Right lobe of liver (tissue), 6 donors: ENCODE results near the gene ATXN2. TPM values are rescaled to one million over a fixed set of nuclear protein-coding genes. Genes with fewer than 3 reads are reported as not detected.
A peak's percentile ranks its signal among the peaks of the same experiment; 100 is the strongest.

ENCODE experiments used
- ATAC-seq, 4 donors: fragments of 200-7000 bp; cut with Tn5 transposase; one replicate each; pipeline ENCODE4 v1.9.1; 2020; ENCODE audit warnings: mild to moderate bottlenecking in 4 of 4, moderate library complexity in 4 of 4
- DNase-seq, 3 donors: peaks; one replicate each; pipeline ENCODE4 v3.0.0-alpha.2; 2020
- H3K27ac ChIP-seq, 3 donors: fragments of 200-600 bp; one replicate each; pipeline ENCODE4 v1.8.0; 2022
- H3K27me3 ChIP-seq, 2 donors: fragments of 200-600 bp; one replicate each; pipeline ENCODE4 v1.8.0; 2022
- H3K36me3 ChIP-seq, 4 donors: fragments of 200-600 bp; sonication (generic) in 1 of 4; one replicate each; pipeline versions ENCODE4 v1.5.1 to v1.8.0; 2017 to 2022; ENCODE audit warnings: control low read depth in 1 of 4
- H3K4me1 ChIP-seq, 4 donors: fragments of 200-600 bp; sonication (generic) in 1 of 4; one replicate each; pipeline versions ENCODE4 v1.5.1 to v1.8.0; 2017 to 2022; ENCODE audit warnings: control low read depth in 1 of 4
- H3K4me3 ChIP-seq, 3 donors: fragments of 200-600 bp; one replicate each; pipeline ENCODE4 v1.8.0; 2022
- H3K9me3 ChIP-seq, 4 donors: fragments of 200-600 bp; sonication (generic) in 1 of 4; one replicate each; pipeline versions ENCODE4 v1.5.1 to v1.8.0; 2017 to 2022; ENCODE audit warnings: control low read depth in 1 of 4
- POLR2A ChIP-seq: fragments of 450-650 bp; IDR thresholded peaks from one replicate; pipeline ENCODE4 v1.6.1; 2017; ENCODE audit warnings: antibody characterized with exemption, mild to moderate bottlenecking
- WGBS: methylation state at CpG from one replicate; pipeline ENCODE4 v1.1.6; 2018; ENCODE audit warnings: low coverage, low lambda C conversion rate; ENCODE audit not compliant: insufficient coverage; ENCODE audit errors: missing lambda C conversion rate; 5-methylcytosine and 5-hydroxymethylcytosine counted together
- intact Hi-C, 2 donors: fragments of 100-400 bp; cut with DNase I; formaldehyde crosslinking; loops; one replicate each; pipeline versions ENCODE4 v1.11.2 to v1.14.1; 2022
- total RNA-seq, 6 experiments: library from RNA; depleted of rRNA in 2 of 6; stranded (reverse); fragments of >200 nt in 2 of 6; fragmentation: NEBNext Ultra II Directional in 3 of 6; extraction: Animal tissue kit (Norgen Biotek cat#: 25700) in 3 of 6; gene quantifications; one replicate each; pipeline versions ENCODE4 v1.1.0 to v1.2.4, GENCODE V29; 2016 to 2023
- TF ChIP-seq, protein P1 (sequence below), 4 donors: fragments of 200-600 bp in 3 of 4; fragments of 450-650 bp in 1 of 4; IDR thresholded peaks; one replicate each; pipeline versions ENCODE4 v1.5.1 to v1.8.0; 2016 to 2022; ENCODE audit warnings: antibody characterized with exemption in 4 of 4, mild to moderate bottlenecking in 2 of 4
- donor health status: DM: no; HTN: yes; CAD: no.
- donor health status: DM: no; HTN: no; CAD: no.
- donor health status: DM: no; HTN: no; CAD: no.
- donor health status: DM: no; HTN: yes; CAD: no.
- donor health status: DM: no; HTN: yes; CAD: no.

ATXN2 gene
- total RNA-seq, 6 experiments from 2014 or later: 19.1 to 39.5 (median 27.6) TPM

GRCh38 chr12:111407377-111408115, 191.6 kb downstream of the ATXN2 start:
- DNase-seq: no peak
- Histone ChIP-seq H3K9me3 (no peaks in the 10 kb centered on the region), H3K4me3 (peak overlapping the region; percentile 71 to 89 (median 80)), H3K4me1 (peaks cover 0 to 65% (median 12%) of the 10 kb centered on the region in 4 donors), H3K27me3 (no peaks in the 10 kb centered on the region), H3K36me3 (no peaks in the 10 kb centered on the region), H3K27ac (peak overlapping the region; percentile 83 to 95 (median 85))
- ATAC-seq: no peak
- TF ChIP-seq POLR2A: no peak
- TF ChIP-seq, protein P1, sequence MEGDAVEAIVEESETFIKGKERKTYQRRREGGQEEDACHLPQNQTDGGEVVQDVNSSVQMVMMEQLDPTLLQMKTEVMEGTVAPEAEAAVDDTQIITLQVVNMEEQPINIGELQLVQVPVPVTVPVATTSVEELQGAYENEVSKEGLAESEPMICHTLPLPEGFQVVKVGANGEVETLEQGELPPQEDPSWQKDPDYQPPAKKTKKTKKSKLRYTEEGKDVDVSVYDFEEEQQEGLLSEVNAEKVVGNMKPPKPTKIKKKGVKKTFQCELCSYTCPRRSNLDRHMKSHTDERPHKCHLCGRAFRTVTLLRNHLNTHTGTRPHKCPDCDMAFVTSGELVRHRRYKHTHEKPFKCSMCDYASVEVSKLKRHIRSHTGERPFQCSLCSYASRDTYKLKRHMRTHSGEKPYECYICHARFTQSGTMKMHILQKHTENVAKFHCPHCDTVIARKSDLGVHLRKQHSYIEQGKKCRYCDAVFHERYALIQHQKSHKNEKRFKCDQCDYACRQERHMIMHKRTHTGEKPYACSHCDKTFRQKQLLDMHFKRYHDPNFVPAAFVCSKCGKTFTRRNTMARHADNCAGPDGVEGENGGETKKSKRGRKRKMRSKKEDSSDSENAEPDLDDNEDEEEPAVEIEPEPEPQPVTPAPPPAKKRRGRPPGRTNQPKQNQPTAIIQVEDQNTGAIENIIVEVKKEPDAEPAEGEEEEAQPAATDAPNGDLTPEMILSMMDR (IDR thresholded peaks at IDR 0.05): no peak
- WGBS: 8% methylated on average over 5 of the region's 9 CpGs
- intact Hi-C loops: no loop called here

DNA sequence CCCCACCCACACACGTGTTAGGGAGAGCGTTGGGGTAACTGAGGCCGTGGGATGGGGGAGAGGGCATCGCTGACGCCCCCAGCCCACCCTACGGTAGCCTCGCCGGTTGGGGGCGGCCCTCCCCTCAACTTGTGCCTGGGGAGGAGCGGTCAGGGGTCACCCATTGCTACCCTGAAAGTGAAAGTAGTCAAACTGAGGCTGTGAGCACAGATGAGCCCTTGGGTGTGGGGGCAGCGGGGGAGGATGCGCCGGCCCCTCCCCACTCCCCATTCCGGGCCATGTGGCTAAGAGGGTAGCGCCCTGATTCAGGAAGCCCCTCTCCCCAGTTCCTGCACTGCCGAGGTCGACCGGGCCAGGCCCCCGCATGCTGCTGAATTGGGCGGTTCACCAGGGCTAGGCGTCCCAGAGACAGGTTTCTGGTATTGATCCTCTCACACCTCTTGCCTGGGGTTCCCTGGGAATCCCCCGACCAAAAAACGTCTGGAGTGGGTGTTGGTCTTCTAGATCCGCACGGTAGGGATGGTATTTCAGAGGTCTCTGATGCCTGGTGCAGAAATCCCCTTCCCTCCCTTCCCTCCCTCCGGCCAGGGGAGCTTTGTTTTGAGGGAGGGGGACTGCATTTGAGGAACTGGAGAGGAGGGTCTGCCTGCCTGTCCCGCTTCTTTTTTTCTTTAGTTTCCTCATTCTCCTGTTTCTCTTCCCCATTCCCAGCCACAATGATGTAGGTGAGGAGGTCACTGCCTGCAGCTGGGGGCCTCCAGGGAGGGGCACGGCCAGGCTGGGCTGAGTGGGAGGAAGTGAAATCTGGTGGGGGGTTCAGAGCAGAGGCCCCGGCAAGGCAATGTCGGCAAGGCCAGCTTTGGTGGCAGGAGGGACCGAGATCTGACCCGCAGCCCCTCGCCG, 192.4 kb downstream of the ATXN2 start:
- Histone ChIP-seq H3K27me3 (no peaks in the 10 kb centered on the region), H3K4me1 (peaks cover 0 to 60% (median 12%) of the 10 kb centered on the region in 4 donors), H3K36me3 (no peaks in the 10 kb centered on the region), H3K9me3 (no peaks in the 10 kb centered on the region), H3K4me3 (peak overlapping the region; percentile 71 to 89 (median 80)), H3K27ac (peak overlapping the region; percentile 83 to 95 (median 85))
- TF ChIP-seq POLR2A: no peak
- TF ChIP-seq, protein P1 (IDR thresholded peaks at IDR 0.05): no peak
- ATAC-seq (peak in 1 of 4 donors; percentile 2), DNase-seq (peak in 2 of 3 donors; percentile 57 to 76)
- 0% methylated on average over 22 of the region's 34 CpGs for WGBS
- intact Hi-C loops: no loop called here

DNA sequence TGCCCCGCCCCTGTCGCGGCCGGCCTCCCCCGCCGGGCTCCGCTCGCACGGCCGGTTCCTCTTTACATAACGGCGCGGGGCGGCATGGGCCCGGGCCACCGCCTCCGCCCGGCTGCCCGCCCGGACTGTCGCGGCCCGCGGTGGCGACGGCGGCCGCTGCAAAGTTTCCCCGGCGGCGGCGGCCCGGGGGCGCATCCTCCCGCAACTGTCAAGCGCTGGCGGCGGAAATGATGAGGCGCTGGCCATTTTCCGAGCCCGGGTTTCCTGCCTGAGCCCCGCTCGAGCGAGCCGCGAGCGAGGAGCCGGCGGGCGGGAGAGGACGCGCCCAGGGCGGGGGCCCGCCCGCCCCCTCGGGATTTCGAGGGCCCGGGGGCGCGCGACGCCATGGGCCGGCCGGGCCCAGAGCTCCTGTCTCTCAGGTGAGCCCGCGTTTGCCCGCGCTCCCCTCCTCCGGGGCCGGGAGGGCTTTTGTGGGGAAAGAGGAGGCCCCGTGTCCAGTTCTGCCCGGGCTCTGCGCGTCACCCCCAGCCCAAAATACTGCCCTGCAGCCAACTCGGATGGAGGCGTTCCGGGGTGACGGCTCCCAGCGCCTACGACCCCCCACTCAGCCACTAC, 193.1 kb downstream of the ATXN2 start, which contains the start of gene SH2B3:
Gene SH2B3, plus strand, starts transcription at position 65 of the 615 bp plus-strand sequence. CDS start 12,223 bp downstream, outside the sequence.
- peak in 1 of 3 donors; percentile 71 for DNase-seq
- no peaks in the 10 kb centered on the region for H3K36me3 ChIP-seq
- no peaks in the 10 kb centered on the region for H3K27me3 ChIP-seq
- H3K4me1 ChIP-seq: peaks cover 0 to 56% (median 10%) of the 10 kb centered on the region in 4 donors
- H3K4me3 ChIP-seq: peak within 1 kb of the TSS; percentile 71 to 89 (median 80)
- TF ChIP-seq POLR2A: peak; percentile 95
- TF ChIP-seq, protein P1 (IDR thresholded peaks at IDR 0.05): no peak
- intact Hi-C loops: no loop called here
- H3K27ac ChIP-seq: peak within 1 kb of the TSS; percentile 83 to 95 (median 85)
- ATAC-seq: no peak
- whole genome bisulfite sequencing: no CpG with 5 or more reads among the region's 80 CpGs
- no peaks in the 10 kb centered on the region for H3K9me3 ChIP-seq

DNA sequence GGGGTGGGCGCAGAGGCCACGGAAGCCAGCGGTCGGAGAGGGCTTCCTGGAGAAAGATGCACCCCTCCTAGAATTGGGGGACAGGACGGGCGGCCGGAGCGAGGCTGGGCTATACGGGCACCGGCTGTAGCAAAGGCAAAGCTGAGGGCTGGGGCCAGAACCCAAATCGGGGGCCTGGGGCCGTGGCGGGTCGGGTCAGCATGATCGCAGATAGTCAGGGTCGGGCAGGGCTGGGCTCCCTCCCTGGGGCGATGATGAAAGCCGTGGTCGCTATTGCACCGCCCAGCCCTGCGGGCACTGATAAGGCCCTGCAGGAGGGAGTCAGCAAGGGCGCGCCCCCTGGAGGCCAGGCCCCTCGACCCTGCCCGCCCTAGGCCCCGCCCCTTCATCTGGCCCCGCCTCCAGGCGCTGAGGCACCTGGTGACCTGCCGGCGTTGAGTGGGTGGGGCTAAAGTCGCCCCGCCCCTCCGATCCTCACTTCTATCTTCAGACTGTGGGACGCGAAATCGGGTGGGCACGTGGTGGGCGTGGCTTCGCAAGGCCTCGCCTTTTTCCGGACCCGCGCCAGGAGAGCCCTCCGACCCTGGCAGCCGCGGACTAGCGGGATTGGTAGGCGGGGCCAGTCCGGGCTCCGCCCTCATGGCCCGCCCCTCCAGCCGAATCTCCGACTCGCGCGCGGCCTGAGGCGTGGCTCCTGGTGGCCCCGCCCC, 193.8 kb downstream of the ATXN2 start:
- peaks cover 0 to 50% (median 4%) of the 10 kb centered on the region in 4 donors for H3K4me1 ChIP-seq
- H3K4me3 ChIP-seq: peak overlapping the region; percentile 71 to 89 (median 80)
- H3K27me3 ChIP-seq: no peaks in the 10 kb centered on the region
- intact Hi-C loops: no loop called here
- peak; percentile 8 for TF ChIP-seq POLR2A
- TF ChIP-seq, protein P1 (IDR thresholded peaks at IDR 0.05): peak; percentile 66 to 82 (median 72)
- H3K36me3 ChIP-seq: no peaks in the 10 kb centered on the region
- no peaks in the 10 kb centered on the region for H3K9me3 ChIP-seq
- peak; percentile 81 to 90 (median 88) for ATAC-seq
- 2% methylated on average over 11 of the region's 59 CpGs for WGBS
- DNase-seq: peak; percentile 98
- H3K27ac ChIP-seq: peak overlapping the region; percentile 53 to 95 (median 85)
